HG02610 (cell line): ENCODE measurements around the gene CELF3.
"Not testable (repeated sequence)": the region's sequence is repeated elsewhere in the genome, so short reads cannot be mapped to it uniquely, and the experiment has no call there.

Experiments
- ATAC-seq: cut with Tn5 transposase; IDR thresholded peaks from one replicate; pipeline ENCODE4 v1.9.1; 2021; ENCODE audit warnings: mild to moderate bottlenecking, moderate library complexity; ENCODE audit not compliant: unreplicated experiment

The CELF3 gene

DNA sequence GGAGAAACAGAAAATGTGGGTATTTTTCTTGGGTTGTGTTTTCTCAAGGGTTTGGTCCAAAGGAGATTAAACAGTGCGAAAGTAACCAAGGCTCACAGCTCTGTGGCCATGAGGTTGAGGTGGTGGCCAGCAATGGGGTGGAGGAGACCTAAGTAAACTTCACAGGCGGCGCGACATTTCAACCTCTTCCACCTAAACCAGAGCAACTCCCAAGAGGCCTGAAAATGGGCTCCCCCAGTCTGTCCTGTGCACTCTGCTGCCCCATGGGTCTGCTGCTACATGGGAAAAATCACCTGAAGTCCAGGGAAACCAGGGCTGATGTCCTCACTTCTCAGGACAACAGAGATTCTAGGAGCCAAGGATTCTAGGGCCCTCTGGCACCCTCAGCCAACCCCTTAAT lies 12.4 kb downstream of the CELF3 start:
- ATAC-seq = no peak

DNA sequence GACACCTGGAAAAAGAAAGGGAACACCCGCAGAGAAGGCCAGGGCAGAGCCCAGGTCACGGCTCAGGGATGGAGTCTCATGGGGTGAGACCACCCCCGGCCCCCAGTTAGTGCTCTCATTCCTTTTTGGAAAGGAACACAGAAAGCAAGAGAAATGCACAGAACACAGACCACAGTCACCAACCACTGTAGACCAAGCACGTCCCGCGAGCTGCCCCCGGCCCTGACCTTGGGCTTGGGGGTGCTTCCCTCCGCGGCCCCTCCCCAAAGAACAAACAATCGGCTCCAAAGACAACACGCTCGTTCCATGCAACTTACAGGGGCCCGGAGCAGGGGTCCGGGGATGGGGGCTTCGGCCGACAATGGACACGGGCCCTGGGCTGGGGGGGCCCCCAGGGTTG lies 12.8 kb downstream of the CELF3 start:
- no peak for ATAC-seq

DNA sequence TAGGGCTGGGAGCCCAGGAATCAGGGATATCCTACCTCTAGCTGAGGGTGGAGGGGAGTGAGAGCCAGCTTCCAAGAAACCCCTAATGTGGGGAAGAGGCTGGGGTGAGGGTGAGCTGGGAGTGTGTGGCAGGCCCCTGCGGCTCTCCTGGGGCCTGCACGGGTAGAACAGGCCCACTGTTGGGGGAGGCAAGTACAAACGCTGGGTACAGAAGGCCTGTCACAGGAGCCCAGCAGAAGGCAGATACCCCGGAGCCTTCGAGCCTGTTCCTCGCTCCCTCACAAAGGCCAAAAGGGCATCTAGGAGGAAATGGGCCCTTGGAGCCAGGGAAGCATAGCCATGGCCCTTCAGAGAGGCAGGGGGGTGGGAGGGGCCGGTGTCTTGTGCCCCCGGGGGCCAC lies 13.7 kb downstream of the CELF3 start:
- no peak for ATAC-seq

DNA sequence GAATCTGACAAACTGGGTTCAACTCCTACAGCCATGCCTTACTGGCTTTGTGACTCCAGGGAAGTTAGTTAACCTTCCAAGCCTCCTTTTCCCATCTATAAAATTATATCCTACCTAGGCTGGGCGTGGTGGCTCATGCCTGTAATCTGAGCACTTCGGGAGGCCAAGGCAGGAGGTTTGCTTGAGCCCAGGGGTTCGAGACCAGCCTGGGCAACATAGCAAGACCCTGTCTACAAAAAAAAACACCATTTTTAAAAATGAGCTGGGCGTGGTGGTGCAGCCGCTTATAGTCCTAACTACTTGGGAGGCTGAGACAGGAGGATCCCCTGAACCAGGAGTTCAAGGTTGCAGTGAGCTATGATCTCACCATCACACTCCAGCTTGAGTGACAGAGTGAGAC lies 15.1 kb downstream of the CELF3 start:
- no peak for ATAC-seq

DNA sequence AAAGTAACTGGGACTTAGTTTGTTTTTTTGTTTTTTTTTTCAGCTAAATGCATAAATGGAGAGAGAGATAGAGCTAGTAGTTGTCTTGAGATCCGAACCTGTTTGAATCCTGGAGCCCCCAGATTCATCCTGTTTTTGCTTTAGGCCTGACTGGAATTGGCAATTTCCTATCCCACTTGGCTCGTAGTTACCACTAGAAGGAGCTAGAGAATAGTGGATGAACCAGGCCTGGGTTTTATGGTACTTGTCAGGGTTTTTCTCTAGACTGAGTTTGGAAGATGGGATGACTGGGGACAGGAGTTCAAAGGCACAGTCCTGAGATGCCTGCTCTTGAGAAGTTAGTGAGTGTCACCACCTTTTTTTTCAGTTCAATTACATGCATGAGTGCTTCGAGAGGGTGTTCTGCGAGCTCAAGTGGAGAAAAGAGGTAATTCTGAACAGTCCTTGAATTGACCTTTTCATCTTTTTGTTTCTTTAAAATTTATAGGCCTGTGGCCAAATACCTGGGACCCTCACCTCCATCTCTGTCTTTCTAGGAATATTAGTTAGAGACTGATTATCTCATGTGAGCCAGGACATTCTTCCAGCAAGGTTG lies 23.4 kb downstream of the CELF3 start:
- ATAC-seq = no peak

DNA sequence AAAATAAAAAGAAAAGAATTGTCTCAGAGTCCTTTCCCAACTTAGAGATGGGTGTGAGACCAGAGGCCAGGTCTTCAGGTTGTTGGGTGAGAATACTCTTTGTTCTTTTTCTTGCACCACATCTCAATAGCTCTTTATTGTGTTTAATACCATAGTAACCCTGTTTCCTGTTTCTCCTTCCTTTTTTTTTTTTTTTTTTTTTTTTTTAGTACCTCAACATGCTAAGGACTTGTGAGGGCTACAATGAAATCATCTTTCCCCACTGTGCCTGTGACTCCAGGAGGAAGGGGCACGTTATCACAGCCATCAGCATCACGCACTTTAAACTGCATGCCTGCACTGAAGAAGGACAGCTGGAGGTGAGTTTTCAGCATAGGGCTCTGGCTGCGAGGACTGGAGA lies 24.4 kb downstream of the CELF3 start:
- ATAC-seq = no peak

DNA sequence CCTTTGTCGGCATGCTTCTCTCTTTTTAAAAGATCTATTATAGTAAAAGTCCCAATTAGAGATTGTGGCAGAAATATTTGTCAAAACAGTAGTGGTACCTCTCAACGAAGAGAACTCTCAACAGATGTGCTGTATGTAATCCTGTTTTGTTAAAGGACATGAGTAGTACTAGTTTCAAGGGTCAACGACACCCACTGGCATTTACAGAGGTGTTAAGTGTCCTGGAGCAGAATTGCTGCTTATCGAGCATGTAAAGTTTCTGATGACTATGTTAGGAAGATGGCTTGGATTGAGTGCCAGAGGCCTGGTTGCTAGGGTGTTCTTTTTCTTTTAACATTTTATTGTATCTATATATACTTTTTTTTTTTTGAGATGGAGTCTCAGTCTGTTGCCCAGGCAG lies 27.1 kb downstream of the CELF3 start:
- ATAC-seq = no peak

DNA sequence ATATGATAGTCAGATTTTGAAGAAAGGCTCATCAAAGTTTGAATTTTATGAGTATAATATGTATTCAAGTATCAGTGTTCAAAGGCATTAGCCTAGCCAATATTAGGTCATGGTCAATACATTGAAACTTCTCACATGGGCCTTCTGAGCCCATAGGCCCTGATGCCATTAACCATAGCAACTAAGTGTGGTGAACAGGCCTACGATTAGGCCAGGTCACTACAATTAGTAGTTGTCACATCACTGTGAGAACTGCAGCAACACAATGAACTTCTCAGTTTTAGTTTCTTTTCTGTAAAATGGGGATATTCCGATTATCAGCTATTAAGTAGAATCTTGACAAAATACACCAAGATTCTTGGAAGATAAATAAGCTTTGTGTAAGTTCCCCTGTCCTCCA lies 30.0 kb downstream of the CELF3 start:
- ATAC-seq = no peak

DNA sequence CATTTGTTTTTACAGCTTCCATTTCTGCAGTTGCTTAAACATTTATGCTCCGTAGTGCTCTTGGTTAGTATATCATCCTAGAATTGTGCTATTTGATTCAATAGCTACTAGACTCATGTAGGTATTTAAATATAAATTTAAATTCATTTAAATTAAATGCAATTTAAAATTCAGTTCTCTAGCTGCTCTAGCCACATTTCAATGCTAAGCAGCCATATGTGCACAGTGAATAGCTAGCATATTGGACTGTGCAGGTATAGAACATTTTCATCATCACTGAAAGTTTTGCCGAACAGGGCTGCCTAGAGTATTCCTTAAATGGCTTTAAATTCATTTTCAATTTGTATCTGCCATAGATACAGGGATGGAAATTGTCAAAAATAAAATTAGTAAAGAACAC lies 32.5 kb downstream of the CELF3 start:
- ATAC-seq = no peak

DNA sequence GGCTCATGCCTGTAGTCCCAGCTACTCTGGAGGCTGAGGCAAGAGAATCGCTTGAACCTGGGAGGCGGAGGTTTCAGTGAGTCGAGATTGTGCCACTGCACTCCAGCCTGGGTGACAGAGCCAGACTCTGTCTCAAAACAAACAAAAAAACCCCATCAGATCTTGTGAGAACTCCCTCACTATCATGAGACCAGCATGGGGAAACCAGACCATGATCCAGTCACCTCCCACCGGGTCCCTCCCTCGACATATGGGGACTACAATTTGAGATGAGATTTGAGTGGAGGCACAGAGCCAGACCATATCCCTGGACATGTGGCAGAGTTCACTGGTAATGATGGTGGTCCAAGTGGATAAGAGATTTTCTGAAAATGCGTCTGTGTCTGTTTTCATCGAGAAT lies 33.7 kb downstream of the CELF3 start:
- ATAC-seq = not testable (repeated sequence)

DNA sequence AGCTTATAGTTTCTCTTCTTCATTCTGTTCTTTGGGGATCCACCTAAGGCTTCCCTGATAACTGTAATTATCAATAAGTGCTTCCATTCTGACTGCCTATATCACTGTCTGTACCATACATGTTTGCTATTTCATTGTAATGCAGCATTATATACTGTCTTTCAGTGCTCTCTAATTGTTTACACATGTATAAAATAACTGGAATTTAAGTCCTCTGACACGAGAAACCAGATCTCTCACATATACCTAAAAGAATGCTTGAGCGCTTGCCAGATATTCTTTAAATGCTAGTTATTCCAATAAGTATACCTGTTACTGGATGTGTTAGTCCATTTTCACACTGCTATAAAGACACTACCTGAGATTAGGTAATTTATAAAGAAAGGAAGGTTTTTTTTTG lies 34.7 kb downstream of the CELF3 start:
- no peak for ATAC-seq

DNA sequence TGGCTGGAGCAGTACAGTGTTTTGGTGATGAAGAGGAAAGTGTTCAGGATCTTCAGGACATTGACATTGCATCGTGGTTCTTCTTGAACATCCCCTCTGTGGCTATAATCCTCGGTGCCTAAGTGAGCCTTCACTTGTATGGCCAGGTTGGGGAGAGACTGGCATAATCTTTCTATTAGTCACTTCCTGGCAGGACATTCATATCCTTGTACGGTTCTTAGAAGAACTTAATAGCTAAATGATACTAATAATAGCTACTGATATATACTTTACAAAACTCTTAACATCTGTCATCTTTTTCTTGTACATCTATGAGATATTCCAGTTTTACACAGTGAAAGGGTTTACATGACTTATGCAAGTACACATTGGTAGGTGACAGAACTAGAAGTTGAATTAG lies 35.8 kb downstream of the CELF3 start:
- ATAC-seq = peak; percentile 60

DNA sequence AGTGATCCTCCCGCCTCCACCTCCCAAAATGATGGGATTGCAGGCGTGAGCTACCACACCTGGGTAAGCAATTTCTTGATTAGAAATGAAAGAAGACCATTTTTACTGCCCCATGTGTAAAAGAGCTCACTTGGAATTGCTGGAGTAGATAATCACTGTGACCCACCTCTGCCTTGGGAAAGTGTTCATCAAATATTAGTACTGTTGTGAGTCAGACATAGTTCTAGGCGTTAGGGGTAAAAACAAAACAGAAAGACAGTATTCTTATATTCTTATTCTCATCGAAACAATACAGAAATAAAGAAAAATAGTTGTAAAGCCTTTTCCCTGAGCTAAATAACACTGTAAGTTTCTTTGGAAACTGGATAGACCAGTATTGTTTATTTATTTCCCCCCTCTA lies 36.2 kb downstream of the CELF3 start:
- no peak for ATAC-seq

DNA sequence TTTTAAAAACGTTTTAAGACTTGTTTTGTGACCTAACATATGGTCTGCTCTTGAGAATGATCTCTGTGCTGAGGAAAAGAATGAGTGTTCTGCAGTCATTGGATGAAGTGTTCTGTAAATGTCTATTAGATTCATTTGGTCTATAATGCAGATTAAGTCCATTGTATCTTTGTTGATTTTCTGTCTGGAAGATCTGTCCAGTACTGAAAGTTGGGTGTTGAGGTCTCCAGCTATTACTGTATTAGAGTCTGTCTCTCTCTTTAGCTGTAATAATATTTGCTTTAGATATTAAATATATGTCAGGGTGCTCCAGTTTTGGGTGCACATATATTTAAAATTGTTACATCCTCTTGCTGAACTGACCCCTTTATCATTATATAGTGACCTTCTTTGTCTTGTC lies 43.2 kb downstream of the CELF3 start:
- no peak for ATAC-seq

DNA sequence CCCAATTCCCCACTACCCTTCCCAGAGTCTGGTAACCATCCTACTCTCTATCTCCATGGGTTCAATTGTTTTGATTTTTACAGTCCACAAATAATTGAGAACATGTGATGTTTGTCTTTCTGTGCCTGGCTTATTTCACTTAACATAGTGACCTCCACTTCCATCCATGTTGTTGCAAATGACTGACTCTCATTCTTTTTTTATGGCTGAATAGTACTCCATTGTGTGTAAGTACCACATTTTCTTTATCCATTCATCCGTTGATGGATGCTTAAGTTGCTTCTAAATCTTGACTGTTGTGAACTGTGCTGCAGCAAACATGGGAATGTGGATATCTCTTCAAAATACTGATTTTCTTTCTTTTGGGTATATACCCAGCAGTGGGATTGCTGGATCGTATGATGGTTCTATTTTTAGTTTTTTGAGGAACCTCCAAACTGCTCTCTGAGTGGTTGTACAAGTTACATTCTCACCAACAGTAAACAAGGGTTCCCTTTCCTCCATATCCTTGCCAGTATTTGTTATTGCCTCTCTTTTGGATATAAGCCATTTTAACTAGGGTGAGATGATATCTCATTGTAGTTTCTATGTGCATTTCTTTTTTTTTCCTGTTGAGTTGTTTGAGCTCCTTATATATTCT lies 46.4 kb downstream of the CELF3 start:
- ATAC-seq = not testable (repeated sequence)

DNA sequence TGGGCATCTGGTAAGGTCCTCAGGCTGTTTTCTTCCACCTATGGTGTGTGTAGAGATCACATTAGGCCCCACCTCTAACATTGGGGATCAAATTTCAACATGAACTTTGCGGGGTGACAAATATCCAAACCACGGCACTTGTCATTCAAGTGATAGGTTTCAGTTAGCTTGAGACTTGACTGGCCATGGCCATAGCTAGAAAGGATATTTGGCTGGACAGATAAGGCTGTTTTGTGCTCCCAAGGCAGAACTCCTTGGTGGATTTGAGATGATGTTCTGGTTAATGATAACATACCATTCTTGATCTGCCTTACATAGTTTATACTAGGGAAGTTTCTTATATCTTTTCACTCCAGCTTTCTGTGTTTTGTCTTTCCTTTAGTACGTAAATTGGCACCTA lies 48.5 kb downstream of the CELF3 start:
- no peak for ATAC-seq

DNA sequence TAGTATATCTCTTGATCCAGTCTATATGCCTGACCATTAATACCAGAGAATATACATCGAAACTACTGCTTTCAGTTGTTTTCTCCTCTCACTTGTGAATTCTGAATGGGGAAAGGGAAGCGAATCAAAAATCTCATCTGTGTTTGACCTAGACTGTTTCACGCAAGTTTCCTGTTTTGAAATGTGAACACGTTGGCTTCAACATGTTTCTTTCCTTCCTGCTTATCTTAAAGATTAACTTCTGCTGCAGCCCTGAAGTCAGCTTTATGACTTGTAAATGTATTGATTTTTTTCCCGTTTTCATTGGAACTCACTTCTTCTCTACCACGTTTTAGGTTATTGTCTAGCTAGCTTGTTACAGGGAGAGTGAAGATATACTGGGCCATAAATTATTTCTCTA lies 54.9 kb downstream of the CELF3 start:
- no peak for ATAC-seq

DNA sequence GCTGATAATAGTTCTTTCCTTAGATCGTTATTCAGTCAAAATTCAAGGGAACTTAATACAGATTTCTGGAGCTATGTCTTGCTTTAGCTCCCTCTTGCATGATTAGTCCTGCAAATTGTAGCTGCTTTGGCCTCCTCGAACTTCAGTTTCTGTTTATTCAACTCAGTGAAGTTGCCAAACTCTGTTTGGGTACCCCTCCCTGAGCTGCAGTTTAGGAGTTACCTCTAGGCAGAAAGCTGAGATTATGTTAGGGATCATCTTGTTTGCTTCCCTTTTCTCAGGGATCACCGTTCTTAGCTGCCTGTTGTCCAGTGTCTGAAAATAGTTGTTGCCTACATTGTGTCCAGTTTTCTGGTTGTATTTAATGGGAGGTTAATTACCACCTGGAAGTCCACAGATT lies 61.2 kb downstream of the CELF3 start:
- ATAC-seq = no peak

DNA sequence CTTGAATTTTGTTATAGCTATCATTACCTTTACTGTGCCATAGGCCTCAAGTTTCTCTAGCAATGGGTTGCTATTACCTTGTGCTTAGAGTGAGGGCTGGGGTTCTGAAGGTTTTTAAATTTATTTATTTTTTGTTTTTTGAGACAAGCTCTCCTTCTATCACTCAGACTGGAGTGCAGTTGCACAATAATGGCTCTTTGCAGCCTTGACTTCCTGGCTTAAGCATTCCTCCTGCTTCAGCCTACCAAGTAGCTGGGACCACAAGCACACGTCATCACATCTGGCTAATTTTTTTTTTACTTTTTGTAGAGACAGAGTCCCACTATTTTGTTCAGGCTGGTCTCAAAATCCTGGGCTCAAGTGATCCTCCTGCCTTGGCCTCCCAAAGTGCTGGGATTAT lies 63.2 kb downstream of the CELF3 start:
- ATAC-seq = no peak
